Effector memory CD4-positive, alpha-beta T cell (primary cell): ENCODE measurements around the gene B9D2.
A peak's percentile ranks its signal among the peaks of the same experiment; 100 is the strongest.
"Not testable (repeated sequence)": the region's sequence is repeated elsewhere in the genome, so short reads cannot be mapped to it uniquely, and the experiment has no call there.

Source experiments
- DNase-seq, 3 donors: peaks; one replicate each; pipeline ENCODE4 v3.0.0-alpha.2; 2020
- H3K27ac ChIP-seq: 2 replicates; pipeline ENCODE4 v1.7.0; 2013; ENCODE audit warnings: mild to moderate bottlenecking, low read length, moderate library complexity; ENCODE audit not compliant: insufficient read depth, poor library complexity, severe bottlenecking
- H3K27me3 ChIP-seq: replicated peaks from 2 replicates; pipeline ENCODE4 v1.7.0; 2013; ENCODE audit warnings: mild to moderate bottlenecking, low read length; ENCODE audit not compliant: insufficient read depth, control insufficient read depth, poor library complexity, severe bottlenecking
- H3K36me3 ChIP-seq: 2 replicates; pipeline ENCODE4 v1.7.0; 2013; ENCODE audit warnings: mild to moderate bottlenecking, low read length, moderate library complexity; ENCODE audit not compliant: control insufficient read depth, insufficient read depth
- H3K4me1 ChIP-seq: 2 replicates; pipeline ENCODE4 v1.7.0; 2013; ENCODE audit warnings: low read length, mild to moderate bottlenecking; ENCODE audit not compliant: control insufficient read depth, insufficient read depth, poor library complexity, severe bottlenecking
- H3K4me3 ChIP-seq: 2 replicates; pipeline ENCODE4 v1.7.0; 2013; ENCODE audit warnings: low read length, low read depth, mild to moderate bottlenecking; ENCODE audit not compliant: insufficient read depth, poor library complexity, severe bottlenecking
- H3K9me3 ChIP-seq: 2 replicates; pipeline ENCODE4 v1.7.0; 2013; ENCODE audit warnings: mild to moderate bottlenecking, low read length, moderate library complexity; ENCODE audit not compliant: control insufficient read depth

Gene B9D2

GRCh38 chr19:41372501-41372900 lies 8.6 kb upstream of the B9D2 start:
- no peak overlapping the region for H3K27ac ChIP-seq
- H3K4me3 ChIP-seq: no peak overlapping the region
- no peaks in the 10 kb centered on the region for H3K9me3 ChIP-seq
- no peaks in the 10 kb centered on the region for H3K36me3 ChIP-seq
- H3K4me1 ChIP-seq: no peaks in the 10 kb centered on the region
- DNase-seq: no peak
- H3K27me3 ChIP-seq: no peaks in the 10 kb centered on the region

GRCh38 chr19:41371541-41371940 lies 7.6 kb upstream of the B9D2 start:
- Histone ChIP-seq H3K4me3 (no peak overlapping the region), H3K27ac (no peak overlapping the region), H3K27me3 (no peaks in the 10 kb centered on the region), H3K9me3 (no peaks in the 10 kb centered on the region), H3K36me3 (no peaks in the 10 kb centered on the region), H3K4me1 (no peaks in the 10 kb centered on the region)
- DNase-seq: no peak

DNA sequence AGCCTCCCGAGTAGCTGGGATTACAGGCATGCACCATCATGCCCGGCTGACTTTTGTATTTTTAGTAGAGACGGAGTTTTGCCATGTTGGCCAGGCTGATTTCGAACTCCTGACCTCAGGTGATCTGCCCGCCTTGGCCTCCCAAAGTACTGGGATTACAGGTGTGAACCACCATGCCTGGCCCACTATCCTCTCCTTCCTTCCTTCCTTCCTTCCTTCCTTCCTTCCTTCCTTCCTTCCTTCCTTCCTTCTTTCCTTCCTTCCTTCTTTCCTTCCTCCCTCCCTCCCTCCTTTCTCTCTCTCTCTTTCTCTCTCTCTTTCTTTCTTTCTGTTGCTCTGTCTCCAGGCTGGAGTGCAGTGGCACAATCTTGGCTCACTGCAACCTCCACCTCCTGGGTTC lies 7.2 kb upstream of the B9D2 start:
- not testable (repeated sequence) for H3K36me3 ChIP-seq, H3K27ac ChIP-seq

DNA sequence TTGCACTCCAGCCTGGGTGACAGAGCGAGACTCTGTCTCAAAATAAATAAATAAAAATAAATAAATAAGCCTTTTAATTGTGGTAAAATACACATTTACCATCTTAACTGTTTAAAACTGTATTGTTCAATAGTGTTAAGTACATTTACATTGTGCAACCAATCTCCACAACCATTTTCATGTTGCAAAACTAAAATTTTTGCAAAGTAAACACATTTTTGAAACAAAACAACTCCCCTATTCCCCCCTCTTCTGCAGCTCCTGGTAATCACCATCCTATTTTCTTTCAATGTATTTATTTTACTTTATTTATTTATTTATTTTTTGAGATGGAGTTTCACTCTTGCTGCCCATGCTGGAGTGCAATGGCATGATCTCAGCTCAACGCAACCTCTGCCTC lies 5.8 kb upstream of the B9D2 start:
- no peak overlapping the region for H3K27ac ChIP-seq
- H3K4me3 ChIP-seq: no peak overlapping the region
- no peaks in the 10 kb centered on the region for H3K9me3 ChIP-seq
- H3K27me3 ChIP-seq: no peaks in the 10 kb centered on the region
- no peak for DNase-seq
- peaks cover 2% of the 10 kb centered on the region for H3K4me1 ChIP-seq
- H3K36me3 ChIP-seq: no peaks in the 10 kb centered on the region

More for the DNA sequence above, 7.2 kb upstream of the B9D2 start:
- DNase-seq, H3K4me3 ChIP-seq, H3K4me1 ChIP-seq, H3K9me3 ChIP-seq, H3K27me3 ChIP-seq: not testable (repeated sequence)

DNA sequence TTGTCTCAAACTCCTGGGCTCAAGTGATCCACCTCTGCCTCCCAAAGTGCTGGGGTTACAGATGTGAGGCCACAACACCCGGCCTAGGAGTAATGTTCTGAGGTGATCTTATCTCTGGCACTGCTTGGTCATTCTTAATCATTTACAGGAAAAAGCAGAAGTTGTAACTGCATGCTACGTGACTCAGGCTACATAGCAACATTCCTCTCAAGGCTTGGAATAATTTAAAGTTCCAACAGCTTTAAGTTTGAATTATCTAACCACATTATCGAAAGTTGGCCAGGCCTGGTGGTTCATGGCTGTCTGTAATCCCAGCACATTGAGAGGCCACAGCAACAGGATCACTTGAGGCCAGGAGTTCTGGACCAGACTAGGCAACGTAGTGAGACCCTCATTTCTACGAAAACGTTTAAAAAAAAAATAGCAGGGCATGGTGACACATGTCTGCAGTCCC lies 3.9 kb upstream of the B9D2 start:
- H3K9me3 ChIP-seq: no peaks in the 10 kb centered on the region
- no peak overlapping the region for H3K4me3 ChIP-seq
- H3K27me3 ChIP-seq: no peaks in the 10 kb centered on the region
- no peak for DNase-seq
- peaks cover 16% of the 10 kb centered on the region for H3K4me1 ChIP-seq
- H3K36me3 ChIP-seq: no peaks in the 10 kb centered on the region
- H3K27ac ChIP-seq: no peak overlapping the region

- H3K4me1 ChIP-seq: peaks cover 22% of the 10 kb centered on the region
- H3K9me3 ChIP-seq: no peaks in the 10 kb centered on the region
- H3K4me3 ChIP-seq: no peak overlapping the region
- no peaks in the 10 kb centered on the region for H3K36me3 ChIP-seq
- H3K27me3 ChIP-seq: no peaks in the 10 kb centered on the region
- H3K27ac ChIP-seq: no peak overlapping the region
- no peak for DNase-seq
Measured at GRCh38 chr19:41366089-41366488, 2.1 kb upstream of the B9D2 start.

DNA sequence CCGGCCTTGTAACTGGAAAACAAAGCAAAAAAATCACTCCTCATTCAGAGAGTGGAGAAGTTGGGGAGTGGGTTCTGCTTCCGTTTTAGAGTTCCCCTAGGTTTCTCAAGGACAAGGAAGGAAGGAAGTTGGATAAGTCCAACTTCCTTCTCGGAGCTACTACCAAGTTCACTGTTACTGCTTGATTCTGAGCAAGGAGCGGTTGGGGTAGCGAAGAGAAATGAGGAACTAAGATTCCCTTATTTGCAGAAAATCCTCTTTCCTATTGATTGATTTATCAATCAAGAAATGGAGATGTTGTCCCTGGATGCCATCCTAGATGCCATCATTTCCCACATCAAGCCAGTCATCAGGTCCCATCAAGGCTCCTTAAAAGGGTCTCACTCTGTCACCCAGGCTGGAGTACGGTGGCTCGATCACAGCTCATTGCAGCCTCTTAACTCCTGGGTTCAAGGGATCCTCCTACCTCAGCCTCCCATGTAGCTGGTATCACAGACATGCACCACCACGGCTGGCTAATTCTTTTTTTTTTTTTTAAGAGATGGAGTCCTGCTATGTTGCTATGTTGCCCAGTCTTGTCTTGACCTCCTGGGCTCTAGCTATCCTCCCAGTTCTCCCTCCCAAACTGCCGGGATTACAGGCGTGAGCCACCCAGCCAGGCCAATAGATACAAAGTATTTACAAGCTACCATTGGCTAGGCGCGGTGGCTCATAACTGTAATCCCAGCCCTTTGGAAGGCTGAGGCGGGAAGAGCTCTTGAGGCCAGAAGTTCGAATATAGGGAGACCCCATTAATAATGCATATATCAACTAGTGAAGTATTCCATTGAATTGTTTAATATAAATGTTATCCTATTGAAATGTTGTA lies 809 bp upstream of the B9D2 start:
- Histone ChIP-seq H3K36me3 (no peaks in the 10 kb centered on the region), H3K27me3 (no peaks in the 10 kb centered on the region), H3K4me1 (peaks cover 22% of the 10 kb centered on the region), H3K9me3 (no peaks in the 10 kb centered on the region), H3K27ac (peak overlapping the region; percentile 100), H3K4me3 (peak overlapping the region; percentile 81)
- no peak for DNase-seq

GRCh38 chr19:41363371-41363752 lies 587 bp downstream of the B9D2 start:
- peaks cover 25% of the 10 kb centered on the region for H3K4me1 ChIP-seq

GRCh38 chr19:41362143-41362847 lies 1.7 kb downstream of the B9D2 start:
- Histone ChIP-seq H3K27ac (no peak overlapping the region), H3K4me3 (no peak overlapping the region), H3K27me3 (no peaks in the 10 kb centered on the region), H3K9me3 (no peaks in the 10 kb centered on the region), H3K4me1 (peaks cover 35% of the 10 kb centered on the region), H3K36me3 (no peaks in the 10 kb centered on the region)
- no peak for DNase-seq

More at GRCh38 chr19:41363371-41363752, 587 bp downstream of the B9D2 start:
- H3K27me3 ChIP-seq: no peaks in the 10 kb centered on the region
- H3K9me3 ChIP-seq: no peaks in the 10 kb centered on the region
- peak overlapping the region; percentile 81 for H3K4me3 ChIP-seq
- H3K36me3 ChIP-seq: no peaks in the 10 kb centered on the region
- no peak for DNase-seq
- H3K27ac ChIP-seq: peak overlapping the region; percentile 100

DNA sequence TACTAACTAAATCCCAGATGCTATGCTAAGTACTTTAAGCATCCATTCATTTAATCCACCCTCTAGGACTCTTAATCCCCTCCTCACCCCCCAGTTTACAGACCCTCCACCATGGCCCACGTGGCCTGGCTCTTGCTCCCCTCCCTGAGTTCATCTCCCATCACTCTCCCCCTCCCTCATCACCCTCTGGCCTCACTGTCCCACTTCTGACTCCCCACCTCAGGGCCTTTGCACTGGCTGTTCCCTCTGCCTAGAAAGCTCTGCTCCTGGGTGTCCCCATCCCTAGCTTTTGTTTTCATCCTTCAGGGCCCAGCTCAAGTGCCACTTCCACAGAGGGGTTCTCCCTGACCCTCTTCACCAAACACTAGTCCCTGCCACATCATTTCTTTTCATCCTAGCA lies 4.2 kb downstream of the B9D2 start:
- no peaks in the 10 kb centered on the region for H3K9me3 ChIP-seq
- no peaks in the 10 kb centered on the region for H3K36me3 ChIP-seq
- no peak overlapping the region for H3K27ac ChIP-seq
- H3K4me3 ChIP-seq: no peak overlapping the region
- DNase-seq: no peak
- H3K4me1 ChIP-seq: peaks cover 58% of the 10 kb centered on the region
- no peaks in the 10 kb centered on the region for H3K27me3 ChIP-seq
